Liver (tissue), 9 donors: ENCODE measurements around the gene ARHGAP10. TPM values are rescaled to one million over a fixed set of nuclear protein-coding genes. Genes with fewer than 3 reads are reported as not detected.

ENCODE experiments used
- DNase-seq: peaks from one replicate; pipeline ENCODE4 v3.0.0-alpha.2; 2017; ENCODE audit warnings: low spot score
- H3K27ac ChIP-seq, 2 donors: one replicate each; pipeline ENCODE4 v1.7.0; 2013; ENCODE audit warnings: inconsistent platforms in 2 of 2, low read length in 2 of 2, control low read depth in 1 of 2, low read depth in 1 of 2, mild to moderate bottlenecking in 1 of 2
- H3K27me3 ChIP-seq, 4 donors: one replicate each; pipeline versions ENCODE4 v1.6.1 to v1.7.0; 2013; ENCODE audit warnings: low read length in 3 of 4, inconsistent platforms in 1 of 4, mild to moderate bottlenecking in 1 of 4, moderate library complexity in 1 of 4; ENCODE audit not compliant: control insufficient read depth in 4 of 4, insufficient read depth in 4 of 4
- H3K36me3 ChIP-seq, 4 donors: one replicate each; pipeline versions ENCODE4 v1.6.1 to v1.7.0; 2013; ENCODE audit warnings: low read length in 3 of 4, mild to moderate bottlenecking in 3 of 4, low read depth in 1 of 4, moderate library complexity in 1 of 4; ENCODE audit not compliant: control insufficient read depth in 4 of 4, insufficient read depth in 3 of 4
- H3K4me1 ChIP-seq, 4 donors: one replicate each; pipeline versions ENCODE4 v1.6.1 to v1.7.0; 2013; ENCODE audit warnings: low read length in 3 of 4, mild to moderate bottlenecking in 3 of 4, moderate library complexity in 1 of 4; ENCODE audit not compliant: control insufficient read depth in 4 of 4, insufficient read depth in 4 of 4
- H3K4me3 ChIP-seq, 3 donors: one replicate each; pipeline versions ENCODE4 v1.6.1 to v1.7.0; 2013; ENCODE audit warnings: low read length in 3 of 3, control low read depth in 1 of 3, low read depth in 1 of 3, mild to moderate bottlenecking in 1 of 3
- H3K9ac ChIP-seq, 2 donors: one replicate each; pipeline ENCODE4 v1.7.0; 2013; ENCODE audit warnings: low read length in 2 of 2, mild to moderate bottlenecking in 2 of 2, moderate library complexity in 2 of 2, control low read depth in 1 of 2, low read depth in 1 of 2
- H3K9me3 ChIP-seq, 4 donors: one replicate each; pipeline versions ENCODE4 v1.6.1 to v1.7.0; 2013; ENCODE audit warnings: low read length in 3 of 4; ENCODE audit not compliant: control insufficient read depth in 4 of 4
- EGR1 ChIP-seq, 2 donors: IDR thresholded peaks; 2 replicates each; pipeline ENCODE4 v1.6.1; 2016 to 2018; ENCODE audit warnings: antibody characterized with exemption in 2 of 2, low read depth in 2 of 2
- FOXA1 ChIP-seq: IDR thresholded peaks from 2 replicates; pipeline ENCODE4 v1.6.1; 2016; ENCODE audit warnings: antibody characterized with exemption
- FOXA2 ChIP-seq: IDR thresholded peaks from 2 replicates; pipeline ENCODE4 v1.6.1; 2016; ENCODE audit warnings: antibody characterized with exemption
- GABPA ChIP-seq, 2 donors: IDR thresholded peaks in 1 of 2; conservative IDR thresholded peaks in 1 of 2; 2 replicates each; pipeline ENCODE4 v1.6.1; 2016; ENCODE audit warnings: antibody characterized with exemption in 2 of 2, mild to moderate bottlenecking in 1 of 2, moderate library complexity in 1 of 2
- HNF4A ChIP-seq, 2 donors: conservative IDR thresholded peaks; 2 replicates each; pipeline ENCODE4 v1.6.1; 2016; ENCODE audit warnings: antibody characterized with exemption in 2 of 2, mild to moderate bottlenecking in 2 of 2
- HNF4G ChIP-seq: IDR thresholded peaks from 2 replicates; pipeline ENCODE4 v1.6.1; 2016; ENCODE audit warnings: antibody characterized with exemption
- JUND ChIP-seq, 2 donors: IDR thresholded peaks; 2 replicates each; pipeline ENCODE4 v1.6.1; 2016; ENCODE audit warnings: antibody characterized with exemption in 2 of 2
- NR2F2 ChIP-seq: IDR thresholded peaks from 2 replicates; pipeline ENCODE4 v1.6.1; 2016; ENCODE audit warnings: antibody characterized with exemption
- RAD21 ChIP-seq, 2 donors: IDR thresholded peaks; 2 replicates each; pipeline ENCODE4 v1.6.1; 2016; ENCODE audit warnings: antibody characterized with exemption in 2 of 2, mild to moderate bottlenecking in 2 of 2
- RXRA ChIP-seq, 2 donors: IDR thresholded peaks; 2 replicates each; pipeline ENCODE4 v1.6.1; 2017 to 2018; ENCODE audit warnings: antibody characterized with exemption in 2 of 2, mild to moderate bottlenecking in 1 of 2
- SP1 ChIP-seq: IDR thresholded peaks from 2 replicates; pipeline ENCODE4 v1.6.1; 2018; ENCODE audit warnings: antibody characterized with exemption, mild to moderate bottlenecking
- TAF1 ChIP-seq: conservative IDR thresholded peaks from 2 replicates; pipeline ENCODE4 v1.6.1; 2016; ENCODE audit warnings: antibody characterized with exemption, mild to moderate bottlenecking
- YY1 ChIP-seq: IDR thresholded peaks from 2 replicates; pipeline ENCODE4 v1.6.1; 2016; ENCODE audit warnings: antibody characterized with exemption, mild to moderate bottlenecking
- ZBTB33 ChIP-seq: IDR thresholded peaks from 2 replicates; pipeline ENCODE4 v1.6.1; 2016; ENCODE audit warnings: antibody characterized with exemption
- WGBS: extraction: QIAGEN DNeasy Blood & Tissue Kit; methylation state at CpG from one replicate; pipeline ENCODE4 v1.1.7; 2013; 5-methylcytosine and 5-hydroxymethylcytosine counted together
- polyA plus RNA-seq, 2 donors: library from polyadenylated mRNA; stranded (reverse) in 1 of 2; unstranded in 1 of 2; fragments of 200-250 nt in 1 of 2; fragments of >200 nt in 1 of 2; fragmentation: Nextera tagmentation in 1 of 2; extraction: Ambion mirVana in 1 of 2; gene quantifications; one replicate each; pipeline versions ENCODE4 v1.2.1 to v1.2.3, GENCODE V29; 2013 to 2015
- total RNA-seq, 2 donors: library from RNA; depleted of rRNA; stranded (reverse); fragments of >200 nt; gene quantifications; one replicate each; pipeline ENCODE4 v1.2.3, GENCODE V29; 2014
- TF ChIP-seq, protein P1 (sequence below): IDR thresholded peaks from 2 replicates; pipeline ENCODE4 v1.6.1; 2016; ENCODE audit warnings: antibody characterized with exemption
- TF ChIP-seq, protein P2 (sequence below): fragments of 150-350 bp; IDR thresholded peaks from 2 replicates; pipeline ENCODE4 v1.5.1; 2017; ENCODE audit warnings: improper control_type of control experiment, low read depth, low read length; ENCODE audit not compliant: missing input control
- TF ChIP-seq, protein P3 (sequence below): IDR thresholded peaks from 2 replicates; pipeline ENCODE4 v1.6.1; 2016; ENCODE audit warnings: antibody characterized with exemption
- TF ChIP-seq, protein P4 (sequence below): IDR thresholded peaks from 2 replicates; pipeline ENCODE4 v1.6.1; 2016; ENCODE audit warnings: antibody characterized with exemption, mild to moderate bottlenecking
- donor health status: healthy.
- donor health status: healthy.
- donor health status: healthy.
- donor health status: healthy.
- donor health status: healthy.

Gene ARHGAP10
- total and polyA plus RNA-seq, 4 donors, result 1.5 to 13.0 (median 4.3) TPM

DNA sequence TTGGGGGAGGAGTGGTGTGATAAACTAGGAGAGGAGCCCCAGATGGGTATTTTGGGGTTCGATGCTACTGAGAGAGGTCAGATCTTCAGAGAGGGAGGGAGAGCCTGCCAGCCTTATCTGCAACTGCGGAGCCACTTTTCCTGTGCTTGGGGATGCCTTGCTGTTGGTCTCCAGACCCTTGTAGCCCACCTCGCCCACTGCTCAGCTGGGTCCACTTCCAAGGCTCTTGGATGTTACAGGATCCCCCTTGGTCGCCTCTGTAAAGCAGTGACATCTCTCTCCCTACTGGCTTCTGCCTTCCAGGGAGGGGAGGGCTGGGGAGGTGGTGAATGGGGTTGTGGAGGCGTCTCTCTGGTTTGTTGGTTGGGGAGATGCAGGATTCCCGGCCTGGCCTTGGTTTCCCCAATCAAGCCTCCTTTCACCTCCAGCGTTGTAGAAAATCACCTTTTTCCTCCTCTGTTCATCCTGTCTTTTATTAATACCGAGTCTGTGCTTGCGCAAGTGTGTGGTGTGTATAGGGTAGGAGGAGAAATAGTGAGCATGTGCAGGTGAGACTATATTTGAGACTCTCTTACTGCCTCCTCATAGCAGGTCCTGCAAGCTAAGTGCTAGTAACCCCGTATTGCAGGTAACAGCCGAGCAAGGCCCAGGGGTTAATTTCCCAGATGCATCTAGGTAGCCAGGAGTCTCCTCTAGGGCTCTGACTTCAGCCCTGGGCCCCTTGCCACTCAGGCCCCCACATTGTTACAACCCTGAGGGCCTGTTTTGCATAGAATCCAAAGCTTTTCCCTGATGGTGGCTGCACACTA, 337.4 kb downstream of the ARHGAP10 start (continued):
- TF ChIP-seq, protein P1, sequence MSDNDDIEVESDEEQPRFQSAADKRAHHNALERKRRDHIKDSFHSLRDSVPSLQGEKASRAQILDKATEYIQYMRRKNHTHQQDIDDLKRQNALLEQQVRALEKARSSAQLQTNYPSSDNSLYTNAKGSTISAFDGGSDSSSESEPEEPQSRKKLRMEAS, result no peak
- TF ChIP-seq, protein P2, sequence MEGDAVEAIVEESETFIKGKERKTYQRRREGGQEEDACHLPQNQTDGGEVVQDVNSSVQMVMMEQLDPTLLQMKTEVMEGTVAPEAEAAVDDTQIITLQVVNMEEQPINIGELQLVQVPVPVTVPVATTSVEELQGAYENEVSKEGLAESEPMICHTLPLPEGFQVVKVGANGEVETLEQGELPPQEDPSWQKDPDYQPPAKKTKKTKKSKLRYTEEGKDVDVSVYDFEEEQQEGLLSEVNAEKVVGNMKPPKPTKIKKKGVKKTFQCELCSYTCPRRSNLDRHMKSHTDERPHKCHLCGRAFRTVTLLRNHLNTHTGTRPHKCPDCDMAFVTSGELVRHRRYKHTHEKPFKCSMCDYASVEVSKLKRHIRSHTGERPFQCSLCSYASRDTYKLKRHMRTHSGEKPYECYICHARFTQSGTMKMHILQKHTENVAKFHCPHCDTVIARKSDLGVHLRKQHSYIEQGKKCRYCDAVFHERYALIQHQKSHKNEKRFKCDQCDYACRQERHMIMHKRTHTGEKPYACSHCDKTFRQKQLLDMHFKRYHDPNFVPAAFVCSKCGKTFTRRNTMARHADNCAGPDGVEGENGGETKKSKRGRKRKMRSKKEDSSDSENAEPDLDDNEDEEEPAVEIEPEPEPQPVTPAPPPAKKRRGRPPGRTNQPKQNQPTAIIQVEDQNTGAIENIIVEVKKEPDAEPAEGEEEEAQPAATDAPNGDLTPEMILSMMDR, result no peak
- TF ChIP-seq HNF4A (conservative IDR thresholded peaks at IDR 0.05) (no peak), TAF1 (no peak), FOXA1 (no peak), FOXA2 (no peak)

GRCh38 chr4:148069895-148070178, 337.9 kb downstream of the ARHGAP10 start:
- no peak overlapping the region for H3K4me3 ChIP-seq
- no peaks in the 10 kb centered on the region for H3K27me3 ChIP-seq
- WGBS, result 70% methylated on average over 3 of the region's 3 CpGs
- TF ChIP-seq JUND (IDR thresholded peaks at IDR 0.05) (no peak), HNF4A (conservative IDR thresholded peaks at IDR 0.05) (no peak), SP1 (no peak), FOXA2 (no peak), YY1 (no peak), HNF4G (no peak), RXRA (IDR thresholded peaks at IDR 0.05) (no peak), RAD21 (IDR thresholded peaks at IDR 0.05) (no peak), NR2F2 (no peak), ZBTB33 (no peak), EGR1 (IDR thresholded peaks at IDR 0.05; ENCODE audit: low read depth in 2 of 2) (no peak), GABPA (IDR thresholded peaks at IDR 0.05 in 1 of 2, conservative IDR thresholded peaks at IDR 0.05 in 1 of 2) (no peak)
- TF ChIP-seq, protein P3, sequence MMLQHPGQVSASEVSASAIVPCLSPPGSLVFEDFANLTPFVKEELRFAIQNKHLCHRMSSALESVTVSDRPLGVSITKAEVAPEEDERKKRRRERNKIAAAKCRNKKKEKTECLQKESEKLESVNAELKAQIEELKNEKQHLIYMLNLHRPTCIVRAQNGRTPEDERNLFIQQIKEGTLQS, result no peak
- TF ChIP-seq, protein P1, result no peak
- TF ChIP-seq, protein P4, sequence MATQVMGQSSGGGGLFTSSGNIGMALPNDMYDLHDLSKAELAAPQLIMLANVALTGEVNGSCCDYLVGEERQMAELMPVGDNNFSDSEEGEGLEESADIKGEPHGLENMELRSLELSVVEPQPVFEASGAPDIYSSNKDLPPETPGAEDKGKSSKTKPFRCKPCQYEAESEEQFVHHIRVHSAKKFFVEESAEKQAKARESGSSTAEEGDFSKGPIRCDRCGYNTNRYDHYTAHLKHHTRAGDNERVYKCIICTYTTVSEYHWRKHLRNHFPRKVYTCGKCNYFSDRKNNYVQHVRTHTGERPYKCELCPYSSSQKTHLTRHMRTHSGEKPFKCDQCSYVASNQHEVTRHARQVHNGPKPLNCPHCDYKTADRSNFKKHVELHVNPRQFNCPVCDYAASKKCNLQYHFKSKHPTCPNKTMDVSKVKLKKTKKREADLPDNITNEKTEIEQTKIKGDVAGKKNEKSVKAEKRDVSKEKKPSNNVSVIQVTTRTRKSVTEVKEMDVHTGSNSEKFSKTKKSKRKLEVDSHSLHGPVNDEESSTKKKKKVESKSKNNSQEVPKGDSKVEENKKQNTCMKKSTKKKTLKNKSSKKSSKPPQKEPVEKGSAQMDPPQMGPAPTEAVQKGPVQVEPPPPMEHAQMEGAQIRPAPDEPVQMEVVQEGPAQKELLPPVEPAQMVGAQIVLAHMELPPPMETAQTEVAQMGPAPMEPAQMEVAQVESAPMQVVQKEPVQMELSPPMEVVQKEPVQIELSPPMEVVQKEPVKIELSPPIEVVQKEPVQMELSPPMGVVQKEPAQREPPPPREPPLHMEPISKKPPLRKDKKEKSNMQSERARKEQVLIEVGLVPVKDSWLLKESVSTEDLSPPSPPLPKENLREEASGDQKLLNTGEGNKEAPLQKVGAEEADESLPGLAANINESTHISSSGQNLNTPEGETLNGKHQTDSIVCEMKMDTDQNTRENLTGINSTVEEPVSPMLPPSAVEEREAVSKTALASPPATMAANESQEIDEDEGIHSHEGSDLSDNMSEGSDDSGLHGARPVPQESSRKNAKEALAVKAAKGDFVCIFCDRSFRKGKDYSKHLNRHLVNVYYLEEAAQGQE, result no peak
- H3K27ac ChIP-seq, result no peak overlapping the region
- DNase-seq, result no peak
- H3K9ac ChIP-seq, result no peak overlapping the region
- H3K36me3 ChIP-seq, result peaks cover 0 to 3% (median 1%) of the 10 kb centered on the region in 4 donors
- peaks cover 0 to 5% (median 2%) of the 10 kb centered on the region in 4 donors for H3K4me1 ChIP-seq
- peaks cover 0 to 2% (median under 1%) of the 10 kb centered on the region in 4 donors for H3K9me3 ChIP-seq
